ENCODE data around the gene NEK6.

NEK6 gene

DNA sequence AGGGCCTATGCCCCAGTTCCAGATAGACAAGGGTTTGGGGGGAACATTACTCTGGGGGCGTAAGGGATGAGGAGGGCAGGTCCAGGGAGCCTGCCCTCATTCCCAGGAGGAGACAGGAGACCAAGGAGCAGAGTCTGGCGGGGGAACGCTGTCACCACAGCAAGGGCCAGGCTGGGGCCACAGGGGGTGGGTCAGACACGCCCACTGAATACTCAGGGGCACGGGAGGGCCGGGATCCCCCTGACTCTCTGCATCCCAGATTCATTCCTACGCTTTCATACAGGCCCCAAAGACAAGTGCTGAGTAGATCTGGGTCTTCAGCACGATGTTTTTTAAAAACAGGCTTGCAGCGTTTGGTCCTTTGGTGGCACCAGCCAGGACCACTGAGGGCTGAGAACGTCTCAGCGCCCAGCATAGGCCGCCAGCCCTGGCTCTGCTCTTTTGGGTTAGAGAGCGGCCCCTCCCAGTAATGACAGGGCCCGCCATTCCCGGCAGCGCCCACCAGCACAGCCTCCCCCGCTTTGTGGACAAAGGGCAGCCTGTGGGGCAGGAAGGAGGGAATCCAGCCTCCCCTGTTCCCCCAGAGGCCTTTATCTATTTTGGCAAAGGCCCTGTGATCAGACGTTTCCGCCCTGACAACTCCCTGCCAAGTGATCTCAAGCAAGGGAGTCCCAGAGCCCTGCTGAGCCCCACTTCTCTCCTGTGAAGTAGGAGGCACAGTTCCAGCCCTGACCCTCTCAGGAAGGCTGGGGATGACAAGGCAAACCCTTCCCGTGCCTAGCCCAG is 24.9 kb downstream of the NEK6 start:
- DNase-seq, result no peak

DNA sequence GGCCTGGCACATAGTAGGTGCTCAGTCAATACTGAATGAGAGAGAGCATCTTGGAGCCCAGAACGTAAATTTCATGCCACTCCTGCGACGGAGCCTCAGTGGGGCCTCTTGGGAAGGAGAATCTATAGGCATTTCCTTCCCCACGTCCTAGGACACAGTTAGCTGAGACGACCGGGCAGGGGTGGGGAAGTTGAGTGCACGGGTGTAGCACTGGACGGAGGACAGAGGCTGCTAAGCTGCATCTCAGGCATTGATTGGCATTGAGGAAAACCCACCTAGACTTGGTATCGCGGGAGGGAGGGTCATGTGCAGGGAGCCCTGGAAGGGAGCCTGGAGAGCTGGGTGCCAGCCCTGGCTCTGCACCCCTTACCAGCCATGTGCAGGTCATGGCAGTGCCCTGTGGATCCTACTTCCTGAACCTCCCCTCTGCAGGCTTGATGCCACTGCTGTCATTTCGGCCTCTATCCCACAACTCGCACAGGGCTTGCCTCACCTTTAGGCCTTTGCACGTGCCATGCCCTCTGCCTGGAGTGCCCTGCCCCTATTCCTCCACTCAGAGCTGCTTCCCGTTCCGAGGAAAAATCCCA is 25.6 kb downstream of the NEK6 start:
- no peak for DNase-seq

DNA sequence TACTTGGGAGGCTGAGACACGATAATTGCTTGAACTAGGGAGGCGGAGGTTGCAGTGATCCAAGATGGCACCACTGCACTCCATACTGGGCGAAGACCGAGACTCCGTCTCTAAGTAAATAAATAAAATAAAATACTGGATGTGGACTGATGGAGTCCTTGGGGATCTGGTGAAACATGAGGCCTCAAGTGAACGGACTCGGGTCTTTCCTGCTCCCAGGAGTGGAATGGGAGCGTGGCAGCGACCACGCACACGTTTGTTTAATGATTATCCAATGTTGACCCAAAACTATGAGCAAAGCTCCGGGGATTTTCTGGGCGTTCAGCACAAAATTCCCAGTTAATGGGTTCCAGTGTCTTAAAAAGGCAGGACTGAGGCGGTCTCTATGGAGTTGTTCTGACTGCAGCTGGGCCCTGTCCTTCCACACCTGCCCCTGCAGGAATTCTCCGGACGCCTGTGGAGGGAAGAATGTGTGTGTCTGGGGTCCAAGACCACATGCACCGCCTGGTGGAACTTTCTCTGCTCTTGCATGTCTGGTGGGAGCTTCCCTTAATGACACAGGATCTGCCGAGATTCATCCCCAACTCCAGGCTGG is 26.6 kb downstream of the NEK6 start:
- DNase-seq, result no peak

DNA sequence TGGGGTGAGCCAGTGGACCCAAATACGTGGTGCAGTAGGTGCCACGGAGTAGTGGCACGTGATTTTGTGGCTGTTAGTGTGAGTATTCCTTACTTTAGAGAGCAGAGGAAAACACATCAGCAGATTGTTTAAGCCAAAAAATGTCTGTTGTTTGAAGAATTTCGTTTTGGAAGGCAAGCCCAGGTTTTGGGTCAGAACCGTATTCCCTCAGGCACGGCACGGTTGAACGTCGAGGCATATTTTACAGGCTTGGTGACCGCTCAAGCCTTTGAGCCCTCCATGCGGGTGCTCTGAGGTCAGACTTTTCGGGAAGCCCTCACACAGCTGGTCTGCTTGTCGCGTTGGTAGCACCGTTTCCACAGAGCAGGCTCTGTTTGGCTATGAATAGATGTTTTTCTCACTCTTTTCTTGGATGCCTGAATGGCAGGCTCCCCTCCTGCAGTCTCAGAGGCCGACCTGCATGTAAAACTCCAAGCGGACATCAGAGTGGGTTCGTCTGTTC is 27.2 kb downstream of the NEK6 start:
- DNase-seq, result no peak

DNA sequence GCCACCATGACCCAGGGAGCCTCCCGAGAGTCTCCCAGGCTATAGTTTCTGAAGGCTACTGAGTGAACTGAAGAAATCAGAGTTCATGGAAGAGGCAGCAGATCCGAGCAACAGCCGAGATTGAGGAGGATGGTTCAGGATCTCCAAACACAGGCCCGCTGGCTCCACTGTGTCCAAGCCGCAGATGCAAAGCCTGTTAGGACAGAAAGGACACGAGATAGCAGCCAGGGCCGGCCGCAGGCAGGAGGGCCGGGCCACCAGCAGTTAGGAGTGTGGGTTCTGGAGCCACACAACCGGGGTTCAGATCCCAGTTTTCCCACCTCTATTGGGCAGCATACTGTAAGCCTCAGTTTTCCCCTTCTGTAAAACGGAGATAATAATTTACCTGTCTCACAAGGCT is 27.7 kb downstream of the NEK6 start:
- DNase-seq, result no peak

DNA sequence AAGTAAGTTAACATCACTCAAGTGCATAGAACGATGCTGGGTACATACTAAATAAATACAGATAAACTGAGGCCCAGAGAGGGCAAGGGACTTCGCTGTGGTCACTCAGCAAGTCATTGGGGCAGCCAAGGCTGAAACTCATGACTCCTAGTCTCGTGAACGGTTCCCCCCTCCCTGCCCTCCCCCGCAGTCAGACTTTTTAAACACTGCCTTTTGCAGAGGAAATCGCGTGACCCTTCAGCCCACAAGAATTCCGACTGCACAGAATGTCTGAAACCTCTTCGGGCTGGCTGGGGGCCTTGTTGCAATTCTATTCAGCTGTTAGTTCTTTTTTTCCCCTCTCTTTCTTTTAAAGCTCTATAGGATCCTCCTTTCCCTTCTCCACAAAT is 28.1 kb downstream of the NEK6 start:
- peak; percentile 17 for DNase-seq

DNA sequence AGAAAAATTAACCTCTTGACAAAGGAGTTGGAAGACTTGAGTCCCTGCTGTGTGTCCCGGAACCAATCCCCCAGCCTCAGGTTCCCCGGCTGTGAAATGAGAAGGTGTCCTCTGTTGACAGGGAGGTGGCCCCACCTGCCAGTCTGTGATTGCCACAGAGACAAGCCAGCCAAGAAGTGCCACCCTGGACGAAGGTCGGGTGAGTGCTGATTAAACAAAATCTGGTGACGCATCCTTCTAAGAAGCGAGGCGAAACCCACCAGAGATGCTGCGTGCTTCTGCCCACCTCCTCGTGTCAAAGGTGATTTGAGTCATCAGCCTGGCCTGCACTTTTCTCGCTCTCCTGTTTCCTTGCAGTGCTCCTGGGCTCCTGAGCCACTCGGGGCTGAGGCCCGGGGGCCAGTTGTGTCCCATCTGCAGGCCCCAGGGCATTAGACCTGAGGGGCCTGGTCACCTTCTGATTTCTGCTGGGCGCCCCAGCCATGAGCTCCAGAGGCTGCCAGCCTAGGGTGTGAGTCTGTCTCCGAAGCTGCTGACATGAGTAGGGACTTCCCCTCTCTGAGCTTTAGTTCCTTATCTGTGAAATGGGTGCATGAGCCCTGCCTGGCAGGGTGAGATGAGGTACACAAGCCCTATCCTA is 28.7 kb downstream of the NEK6 start:
- DNase-seq, result peak; percentile 29

DNA sequence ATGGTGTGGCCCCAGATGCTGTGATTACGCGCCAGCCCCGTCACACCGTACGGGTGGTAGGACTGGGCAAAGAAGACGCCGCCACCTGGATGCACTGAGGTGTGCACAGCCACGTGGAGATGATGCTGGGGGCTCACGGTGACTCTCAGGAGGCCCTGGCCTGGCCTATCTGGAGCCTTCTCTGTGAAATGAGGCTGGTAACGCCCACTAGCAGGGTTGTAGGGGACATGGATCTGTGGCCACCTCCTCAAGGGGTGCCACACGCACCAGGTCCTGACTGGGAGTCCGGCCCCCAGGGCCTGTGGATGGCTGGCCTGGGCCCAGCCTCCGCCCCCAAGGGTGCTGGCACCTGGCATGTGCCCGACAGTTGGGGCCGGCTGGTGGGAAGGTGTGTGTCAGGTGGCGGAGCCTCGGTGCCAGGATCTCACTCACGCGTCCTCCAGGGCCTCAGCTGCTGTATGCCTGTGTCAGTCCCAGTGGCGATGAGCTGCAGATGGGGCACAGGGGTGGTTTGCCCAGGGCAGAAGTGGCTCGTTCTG is 32.4 kb downstream of the NEK6 start:
- DNase-seq, result no peak

DNA sequence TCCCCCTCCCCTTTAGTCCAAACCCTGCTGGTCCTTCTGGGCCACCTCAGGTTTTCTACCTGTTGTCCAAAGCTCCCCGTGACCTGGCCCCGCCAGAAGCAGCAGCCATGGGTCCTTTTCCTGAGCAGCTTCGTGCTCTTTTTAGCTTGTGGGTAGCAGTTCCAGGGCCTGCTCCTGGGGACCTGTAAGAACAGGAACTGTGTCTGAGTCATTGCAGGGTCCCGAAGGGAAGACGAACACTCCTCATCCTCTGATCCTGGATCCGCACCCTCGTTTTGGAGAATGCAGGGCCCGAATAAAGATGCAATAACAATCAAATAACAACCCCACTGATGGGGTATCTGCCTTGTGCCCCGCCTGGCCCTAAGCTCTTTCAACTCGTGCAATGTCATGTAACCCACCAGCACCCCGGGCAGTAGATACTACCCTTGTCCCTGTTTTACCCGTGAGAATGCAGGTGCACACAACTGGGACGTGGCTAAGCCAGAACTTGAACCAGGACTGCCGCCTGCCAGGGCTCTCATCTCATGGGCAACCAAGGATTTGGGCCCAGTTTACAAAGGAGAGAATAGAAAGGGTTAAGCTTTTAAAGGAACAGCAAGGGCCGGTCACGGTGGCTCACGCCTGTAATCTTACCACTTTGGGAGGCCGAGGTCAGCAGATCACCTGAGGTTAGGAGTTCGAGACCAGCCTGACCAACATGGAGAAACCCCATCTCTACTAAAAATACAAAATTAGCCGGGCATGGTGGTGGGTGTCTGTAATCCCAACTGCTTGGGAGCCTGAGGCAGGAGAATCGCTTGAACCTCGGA is 33.2 kb downstream of the NEK6 start:
- no peak for DNase-seq

DNA sequence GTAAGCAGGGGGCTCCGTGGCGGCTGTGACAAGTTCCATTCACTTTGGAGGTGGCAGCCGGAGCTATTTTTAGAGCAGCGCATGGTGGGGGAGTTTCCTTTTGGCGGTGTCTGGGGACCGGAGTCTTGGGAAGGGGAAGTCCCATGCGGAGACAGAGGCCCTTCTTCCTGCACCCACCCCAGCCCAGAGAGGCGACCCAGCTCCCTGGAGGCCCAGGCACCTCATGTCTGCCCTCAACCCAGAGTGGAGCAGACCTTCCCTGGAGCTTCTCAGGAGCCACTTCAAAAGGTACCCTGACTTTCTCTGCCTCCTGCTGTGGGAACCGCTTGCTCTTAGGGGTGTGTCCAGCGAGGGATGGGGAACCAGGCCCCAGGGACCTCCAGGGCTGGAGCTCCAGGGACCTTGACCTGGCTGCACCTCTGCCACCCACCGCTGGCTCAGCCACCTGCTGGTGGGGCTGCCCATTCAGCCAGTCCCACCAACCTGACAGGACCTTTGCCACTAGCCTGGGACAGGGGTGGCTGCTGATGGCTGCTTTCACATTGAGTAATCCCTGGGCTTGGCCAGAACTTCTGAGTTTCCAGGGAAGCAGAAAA is 34.1 kb downstream of the NEK6 start:
- DNase-seq, result peak; percentile 21

DNA sequence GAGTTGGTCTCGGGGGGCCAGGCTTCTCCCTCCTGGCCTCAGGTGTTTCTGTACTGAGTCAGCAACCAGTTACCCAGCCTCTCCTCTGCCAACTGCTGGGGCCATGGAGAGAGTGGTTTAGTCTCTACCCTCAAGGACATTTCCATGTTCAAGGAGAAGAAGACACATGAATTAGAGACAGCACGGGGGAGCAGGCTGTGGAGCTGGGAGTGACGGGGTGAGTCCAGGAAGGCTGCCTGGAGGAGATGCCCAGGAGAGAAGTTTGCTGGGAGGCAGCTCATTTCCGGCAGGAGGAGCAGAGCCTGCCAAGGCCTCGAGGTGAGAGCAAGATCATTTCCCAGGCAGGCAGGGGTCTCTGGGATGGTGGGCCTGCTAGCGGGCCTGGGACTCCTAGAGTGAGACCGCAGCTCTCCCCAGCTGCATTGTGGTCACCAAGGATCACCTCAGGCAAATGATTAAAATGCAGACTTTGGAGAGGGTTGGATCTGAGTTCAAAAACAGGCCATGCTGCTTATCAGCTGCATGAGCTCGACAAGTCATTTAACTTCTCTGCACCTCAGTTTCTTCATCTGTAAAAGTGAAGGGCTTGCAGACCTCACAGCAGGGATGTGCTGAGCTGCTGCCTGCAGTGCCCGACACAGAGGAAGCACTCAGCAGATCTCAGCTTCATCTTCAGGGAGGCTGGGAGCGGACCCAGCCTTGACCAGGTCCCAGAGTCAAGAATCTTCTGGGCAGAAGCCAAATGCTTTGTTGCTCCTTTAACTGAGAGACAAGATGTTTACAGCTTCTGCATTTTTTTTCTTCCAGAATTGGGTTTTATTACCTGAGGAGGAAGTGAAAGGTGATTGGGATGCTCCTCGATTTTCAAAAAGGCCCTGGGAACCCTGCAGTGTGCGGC is 35.2 kb downstream of the NEK6 start:
- no peak for DNase-seq

DNA sequence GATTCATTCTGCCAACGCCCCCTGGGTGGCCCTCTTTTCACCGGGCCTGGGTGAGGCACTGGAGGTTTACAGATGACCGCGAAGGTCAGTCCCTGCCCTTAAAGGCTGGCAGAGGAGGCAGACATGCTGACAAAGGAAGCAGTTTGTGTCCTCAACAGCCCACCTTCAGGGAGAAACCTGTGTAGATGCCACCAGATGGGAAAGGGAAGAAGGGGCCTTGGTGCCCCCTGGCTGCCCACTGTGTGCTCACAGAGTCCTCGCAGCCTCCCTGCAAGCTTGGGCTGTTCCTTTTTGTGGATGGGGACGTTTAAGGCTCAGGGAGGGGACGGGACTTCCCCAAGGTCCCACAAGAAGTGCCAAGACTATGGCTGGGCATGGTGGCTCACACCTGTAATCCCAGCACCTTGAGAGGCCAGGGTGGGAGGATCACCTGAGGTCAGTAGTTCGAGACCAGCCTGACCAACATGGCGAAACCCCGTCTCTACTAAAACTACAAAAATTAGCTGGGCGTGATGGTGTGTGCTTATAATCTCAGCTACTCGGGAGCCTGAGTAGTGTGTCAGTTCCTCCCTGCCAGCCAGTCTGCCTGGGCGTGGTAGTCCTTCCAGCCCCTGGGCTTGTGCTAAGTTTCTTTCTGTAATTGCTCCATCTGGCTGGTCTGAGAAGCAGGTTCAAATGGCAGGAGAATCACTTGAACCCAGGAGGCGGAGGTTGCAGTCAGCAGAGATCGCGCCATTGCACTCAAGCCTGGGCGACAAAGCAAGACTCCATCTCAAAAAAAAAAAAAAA is 36.2 kb downstream of the NEK6 start:
- DNase-seq, result no peak

DNA sequence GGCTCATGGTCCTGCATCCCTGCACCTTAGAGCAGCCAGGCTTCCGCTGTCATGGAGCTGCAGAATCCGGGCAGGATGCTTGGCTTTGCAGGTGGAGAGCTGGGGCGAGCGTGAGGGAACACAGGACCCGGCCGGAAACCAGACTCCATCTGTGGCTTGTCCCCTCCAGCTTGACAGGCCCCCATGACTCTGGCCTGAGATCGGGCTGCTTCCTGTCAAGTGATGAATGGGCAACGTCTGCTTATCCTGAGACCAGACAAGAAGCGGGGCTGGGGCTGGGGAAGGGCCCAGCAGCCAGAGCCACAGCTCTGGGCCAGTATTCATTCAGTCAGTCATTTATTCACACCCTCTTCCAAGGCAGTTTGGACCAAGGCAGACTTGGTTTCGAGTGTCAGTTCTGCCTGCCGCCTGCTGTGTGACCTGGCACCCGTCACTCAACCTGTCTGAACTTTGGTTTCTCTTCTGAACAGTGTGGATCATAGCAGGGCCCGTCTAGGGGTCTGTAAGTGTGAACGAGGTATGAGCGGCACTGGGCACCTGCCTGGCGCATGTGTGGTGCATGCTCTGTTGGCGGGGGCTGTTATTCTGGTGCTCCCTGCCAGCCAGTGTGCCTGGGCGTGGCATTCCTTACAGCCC is 37.5 kb downstream of the NEK6 start:
- no peak for DNase-seq

DNA sequence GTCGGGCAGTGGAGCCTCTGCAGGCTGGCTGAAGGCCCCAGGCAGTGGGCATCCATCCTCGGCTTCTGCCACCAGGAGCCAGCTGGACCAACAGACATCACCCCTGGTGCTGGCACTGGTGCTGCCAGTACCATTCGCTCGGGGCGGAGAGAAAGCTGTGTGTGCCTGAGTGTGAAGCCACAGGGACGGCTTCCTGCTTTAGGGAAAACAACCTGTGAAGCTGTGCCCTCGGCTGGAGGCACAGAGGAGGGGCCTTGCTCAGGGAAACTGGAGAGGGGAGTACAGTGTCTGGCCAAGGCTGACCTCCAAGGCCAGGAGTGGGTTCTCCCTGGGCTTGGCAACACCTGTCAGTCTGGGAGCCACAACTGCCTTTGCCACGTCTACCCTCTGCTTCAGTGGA is 38.3 kb downstream of the NEK6 start:
- DNase-seq, result no peak

DNA sequence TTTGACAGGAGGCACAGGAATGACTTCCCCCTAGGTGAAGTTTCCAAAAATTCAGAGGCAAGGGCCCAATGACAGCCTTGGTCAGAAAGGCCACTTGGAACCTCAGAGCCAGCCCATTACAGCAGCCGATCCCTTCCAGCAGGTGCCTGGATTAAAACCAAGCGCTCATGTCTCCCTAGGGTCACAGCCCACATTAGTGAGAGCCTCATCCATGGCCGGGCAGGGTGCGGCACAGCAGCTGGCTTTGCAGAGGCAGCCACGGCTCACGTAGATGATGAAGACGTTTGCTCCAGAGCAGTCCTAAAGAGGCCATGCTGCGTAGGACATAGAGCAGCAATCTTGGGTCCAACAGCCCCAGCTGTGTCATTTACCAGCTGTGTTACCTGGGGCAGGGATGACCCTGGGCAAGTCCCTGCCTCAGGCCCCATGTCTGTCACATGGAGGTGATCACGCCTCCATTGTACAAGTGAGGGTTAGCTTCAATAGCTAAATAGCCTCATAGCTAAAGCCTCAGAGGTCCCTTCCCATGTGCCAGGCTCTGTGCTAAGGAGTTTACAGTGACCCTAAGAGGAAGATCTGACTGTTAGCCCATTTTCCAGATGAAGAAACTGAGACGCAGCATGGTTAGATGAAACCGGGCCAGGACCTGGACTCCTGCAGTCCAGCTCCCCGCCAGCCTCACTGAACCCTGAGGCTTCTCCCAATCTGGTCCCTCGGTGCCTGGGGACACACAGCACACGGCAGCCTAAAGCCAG is 39.2 kb downstream of the NEK6 start:
- DNase-seq, result no peak

DNA sequence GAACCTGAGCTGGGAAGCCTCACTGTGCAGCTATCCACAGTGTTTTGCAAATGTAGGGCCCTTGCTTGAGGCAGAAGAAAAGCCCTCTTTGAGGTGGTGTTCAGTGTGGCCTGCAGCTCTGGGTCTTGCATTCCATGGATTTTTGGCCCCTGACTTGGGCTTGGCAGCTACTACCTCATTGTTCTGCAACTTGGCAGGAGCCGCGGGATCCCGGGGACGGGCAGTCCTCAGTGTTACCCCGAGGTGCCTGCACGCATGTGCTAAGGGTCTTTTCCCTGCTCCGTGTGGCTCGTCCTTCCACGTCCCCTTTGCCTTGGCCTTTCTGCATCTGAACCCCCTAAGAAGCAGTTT is 39.8 kb downstream of the NEK6 start:
- no peak for DNase-seq

DNA sequence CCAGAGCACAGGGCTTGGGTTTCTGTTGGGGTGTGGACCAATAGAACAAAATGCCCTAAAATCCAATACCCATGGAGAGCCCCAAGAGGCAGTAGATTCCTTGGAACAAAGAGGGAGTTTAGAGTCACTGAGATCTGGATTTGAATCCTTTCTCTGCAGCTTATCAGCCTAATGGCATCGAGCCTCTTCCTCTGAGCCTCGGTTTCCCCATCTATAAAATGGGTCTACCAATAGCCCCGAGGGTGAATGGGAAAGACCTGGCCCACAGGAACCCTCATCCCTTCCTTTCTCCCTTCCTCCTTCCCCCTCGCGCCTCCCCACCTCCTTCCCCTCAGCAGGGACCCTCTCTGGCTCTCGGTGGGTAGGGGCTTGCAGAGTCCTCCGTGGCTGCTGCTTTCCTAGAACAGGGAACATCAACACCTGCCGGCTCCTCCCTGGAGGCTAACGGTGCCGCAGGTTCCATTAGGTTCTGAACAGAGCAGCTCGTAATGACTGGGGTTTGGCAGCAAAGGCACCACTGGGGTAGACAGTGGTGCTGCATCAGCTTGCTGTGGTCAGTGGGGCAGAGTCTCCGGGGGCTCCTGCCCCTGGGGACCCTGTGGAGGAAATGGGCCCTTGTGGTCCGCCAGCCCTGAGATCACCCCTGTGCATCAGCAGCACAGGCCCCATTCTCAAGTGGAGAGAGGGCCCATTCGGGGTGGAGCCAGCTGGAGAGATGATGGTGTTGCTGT is 40.3 kb downstream of the NEK6 start:
- DNase-seq, result no peak

DNA sequence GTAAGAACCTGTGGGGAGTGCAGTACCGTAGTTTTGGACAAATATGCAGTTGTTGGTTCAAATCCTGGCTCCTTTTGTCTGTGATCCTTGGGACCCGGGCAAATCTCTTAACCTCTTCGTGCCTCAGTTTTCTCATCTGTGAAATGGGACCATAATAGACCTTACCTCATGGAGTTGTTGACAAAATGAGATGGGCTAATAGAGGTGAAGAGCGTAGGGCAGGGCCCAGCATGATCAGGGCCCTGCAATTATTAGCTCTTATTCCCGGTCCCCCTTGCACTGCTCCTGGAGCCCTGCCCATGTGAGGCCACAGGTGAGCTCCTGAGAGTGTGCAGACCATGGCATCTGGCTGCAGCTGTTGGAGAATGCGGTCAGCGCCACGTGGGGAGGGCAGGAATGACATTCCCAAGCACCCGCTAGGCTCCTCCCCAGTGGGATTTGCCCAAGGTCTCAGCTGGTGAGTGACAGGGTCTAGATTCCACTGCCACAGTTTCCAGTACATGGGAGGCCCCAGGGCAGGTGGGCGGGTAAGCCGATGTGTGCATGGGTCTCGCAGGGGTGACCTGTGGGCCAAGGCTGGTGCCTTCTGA is 41.0 kb downstream of the NEK6 start:
- no peak for DNase-seq

All from activated T-cell treated with anti-CD3 and anti-CD28 coated beads for 4 hours (primary cell).